Spleen (tissue), 7 donors: ENCODE measurements around the gene KCNC1.

Experiments
- CTCF ChIP-seq, 11 experiments: fragments of 200-600 bp in 7 of 11; fragments of 450-650 bp in 4 of 11; sonication (generic) in 4 of 11; IDR thresholded peaks in 8 of 11; conservative IDR thresholded peaks in 3 of 11; 1 replicate in 7 of 11; 2 replicates in 4 of 11; pipeline versions ENCODE4 v1.4.0 to v1.8.0; 2016 to 2021; ENCODE audit warnings: antibody characterized with exemption in 11 of 11, inconsistent platforms in 4 of 11, mild to moderate bottlenecking in 1 of 11
- POLR2A ChIP-seq, 3 donors: fragments of 450-650 bp; IDR thresholded peaks; one replicate each; pipeline ENCODE4 v1.5.1; 2017; ENCODE audit warnings: antibody characterized with exemption in 3 of 3, mild to moderate bottlenecking in 1 of 3
- POLR2AphosphoS5 ChIP-seq, 3 donors: sonication (generic); formaldehyde crosslinking; IDR thresholded peaks; one replicate each; pipeline ENCODE4 v1.5.1; 2017; ENCODE audit warnings: antibody characterized with exemption in 3 of 3
- donor health status: DM: no; HTN: no; CAD: no; lungs with moderate emphysema.
- donor health status: DM: no; HTN: no; CAD: no.
- donor health status: DM: no; HTN: no; CAD: no.

GRCh38 chr11:17812091-17812864 is 77.7 kb downstream of the KCNC1 start:
- TF ChIP-seq CTCF (IDR thresholded peaks at IDR 0.05 in 8 of 11, conservative IDR thresholded peaks at IDR 0.05 in 3 of 11) = no peak
- no peak for TF ChIP-seq POLR2A (IDR thresholded peaks at IDR 0.05)
- TF ChIP-seq POLR2AphosphoS5 (IDR thresholded peaks at IDR 0.05) = no peak
